LNCAP (cell line): Measurements from ENCODE around the gene HNRNPD.

Source experiments
- CTCF ChIP-seq: fragments of 450-650 bp; IDR thresholded peaks from 2 replicates; pipeline ENCODE4 v1.5.1; 2017; ENCODE audit warnings: mild to moderate bottlenecking

Gene HNRNPD

DNA sequence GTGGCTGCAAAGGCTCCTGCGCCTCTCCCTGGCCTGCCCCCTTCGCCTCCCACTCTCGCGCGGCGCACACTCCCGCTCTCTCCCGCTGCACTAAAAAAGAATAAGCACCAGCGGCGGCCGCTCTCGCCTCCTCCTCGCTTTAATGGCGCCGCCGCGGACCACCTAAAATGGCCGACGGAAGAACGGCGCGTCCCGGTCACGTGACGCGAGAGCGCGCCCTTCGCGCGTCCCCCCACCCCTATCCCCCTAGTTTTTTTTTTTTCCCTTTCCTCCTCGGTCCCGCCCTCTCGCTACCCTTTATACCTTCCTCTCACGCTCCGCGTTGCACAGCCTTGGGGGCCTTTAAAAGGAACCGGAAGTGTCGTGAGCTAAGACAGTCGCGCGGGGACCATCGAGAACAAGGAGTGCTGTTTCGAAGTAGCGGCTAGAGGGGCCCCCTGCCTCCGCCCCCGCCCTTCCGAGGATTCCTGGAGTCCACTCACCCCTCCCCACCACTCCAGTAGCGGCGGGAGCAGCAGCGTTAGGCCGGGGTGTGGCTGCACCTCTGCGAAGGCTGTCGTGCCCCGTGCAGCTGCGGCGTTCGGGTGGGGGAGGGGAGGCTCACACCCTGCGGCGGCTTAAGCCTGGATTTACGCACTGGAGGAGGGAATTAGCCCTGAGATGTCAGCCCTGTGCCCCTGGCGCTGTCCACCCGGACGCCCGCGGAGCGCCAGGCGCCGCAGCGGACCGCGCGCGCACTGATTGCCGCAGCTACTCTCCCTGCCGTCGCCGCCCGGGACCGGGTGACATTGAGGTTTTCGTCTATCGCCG is at the start of gene HNRNPD:
HNRNPD (minus strand) TSS at position 176 of the 810 bp plus-strand sequence. CDS start 313 bp downstream, outside the sequence.
- TF ChIP-seq CTCF = no peak

DNA sequence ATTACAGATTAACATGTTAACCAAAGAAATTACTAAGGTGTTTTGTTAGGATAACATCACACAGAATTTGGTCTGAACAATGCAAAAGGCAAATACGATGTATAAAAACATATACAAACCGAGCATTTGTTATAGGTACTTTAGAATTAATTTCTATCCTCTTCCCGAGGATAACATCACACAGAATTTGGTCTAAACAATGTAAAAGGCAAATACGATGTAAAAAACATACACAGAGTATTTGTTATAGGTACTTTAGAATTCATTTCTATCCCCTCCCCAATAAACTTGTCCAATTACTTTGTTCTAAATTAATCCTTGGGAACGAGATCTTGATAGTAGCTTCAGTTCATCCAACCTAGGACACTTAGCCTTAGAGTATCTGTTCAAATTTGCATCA is 48.8 kb upstream of the HNRNPD start:
- TF ChIP-seq CTCF = no peak

GRCh38 chr4:82421796-82422560 is 48.2 kb upstream of the HNRNPD start:
- no peak for TF ChIP-seq CTCF

GRCh38 chr4:82419451-82419850 is 45.7 kb upstream of the HNRNPD start:
- no peak for TF ChIP-seq CTCF

DNA sequence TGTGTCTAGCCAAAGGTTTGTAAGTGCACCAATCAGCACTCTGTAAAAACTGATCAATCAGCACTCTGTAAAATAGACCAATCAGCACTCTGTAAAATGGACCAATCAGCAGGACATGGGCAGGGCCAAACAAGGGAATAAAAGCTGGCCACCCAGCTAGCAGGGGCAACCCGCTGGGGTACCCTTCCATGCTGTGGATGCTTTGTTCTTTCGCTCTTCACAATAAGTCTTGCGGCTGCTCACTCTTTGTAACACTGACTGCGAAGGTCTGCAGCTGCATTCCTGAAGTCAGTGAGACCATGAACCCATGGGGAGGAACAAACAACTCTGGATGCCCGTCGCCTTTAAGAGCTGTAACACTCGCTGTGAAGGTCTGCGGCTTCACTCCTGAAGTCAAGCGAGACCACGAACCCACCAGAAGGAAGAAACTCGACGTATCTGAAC is 42.2 kb upstream of the HNRNPD start:
- TF ChIP-seq CTCF = no peak

DNA sequence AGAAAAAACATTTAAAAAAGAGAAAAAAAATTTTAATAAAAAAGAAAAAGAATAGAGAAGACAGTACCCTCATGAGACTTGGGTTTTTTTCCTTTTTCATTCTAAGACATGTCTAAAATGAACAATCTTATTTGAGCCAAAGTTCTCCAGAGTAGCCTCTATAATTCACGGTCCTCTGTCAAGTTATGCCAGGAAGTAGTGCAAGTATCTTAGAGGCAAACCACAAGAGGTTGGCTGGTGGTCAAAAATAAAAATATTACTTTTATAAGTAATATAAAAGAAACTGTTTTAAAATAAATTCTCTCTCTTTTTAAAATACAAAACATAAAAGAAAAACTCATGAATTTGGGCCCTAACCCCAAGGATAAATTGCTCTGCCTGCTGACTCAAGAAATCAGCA is 29.9 kb upstream of the HNRNPD start:
- no peak for TF ChIP-seq CTCF

DNA sequence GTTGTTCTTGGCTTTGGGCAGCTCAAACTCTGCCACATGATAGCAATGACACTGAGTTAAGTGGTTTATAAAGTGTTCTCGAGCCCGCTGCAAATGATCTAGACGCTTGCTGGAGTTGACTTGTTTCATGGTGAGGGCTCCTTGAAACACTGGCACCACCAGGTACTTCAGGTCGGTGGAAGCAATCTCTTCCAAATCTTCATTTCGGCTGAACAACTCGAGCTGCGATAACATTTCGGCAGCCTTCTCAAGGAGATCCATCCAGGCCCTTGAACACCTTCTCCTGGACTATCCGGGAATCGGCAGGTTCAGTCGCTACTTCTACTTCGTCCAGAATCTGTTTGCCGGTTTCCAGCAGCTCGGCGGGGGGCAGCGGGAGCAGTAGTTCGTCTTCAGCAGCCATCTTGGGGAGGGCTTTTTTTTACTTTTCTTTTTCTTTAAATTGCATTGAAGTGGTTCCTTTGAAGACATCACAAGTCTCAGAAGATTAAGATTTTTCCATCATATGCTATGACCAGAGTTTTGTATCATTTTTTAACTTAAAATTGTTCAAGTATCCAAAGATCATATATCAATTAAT is 28.5 kb upstream of the HNRNPD start:
- no peak for TF ChIP-seq CTCF
